ENCODE data around the gene STX8.

DNA sequence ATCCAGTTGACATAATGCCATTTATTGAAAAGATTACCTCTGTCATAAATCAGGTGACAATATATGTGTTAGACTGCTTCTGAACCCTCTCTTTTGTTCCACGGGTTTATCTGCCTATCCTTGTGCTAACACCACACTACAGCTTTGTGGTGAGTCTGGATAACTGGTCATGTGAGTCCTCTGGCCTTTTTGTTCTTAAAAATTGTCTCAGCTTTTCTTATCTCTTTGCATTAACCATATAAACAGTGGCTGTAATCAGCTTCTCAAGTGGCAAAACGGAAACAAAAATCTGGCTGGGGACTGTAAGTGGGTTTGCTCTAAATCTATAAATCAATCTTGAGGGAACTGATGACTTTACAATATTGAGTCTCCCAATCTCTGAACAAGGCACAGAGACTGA, 44.6 kb downstream of the STX8 start:
- TF ChIP-seq, protein P1, sequence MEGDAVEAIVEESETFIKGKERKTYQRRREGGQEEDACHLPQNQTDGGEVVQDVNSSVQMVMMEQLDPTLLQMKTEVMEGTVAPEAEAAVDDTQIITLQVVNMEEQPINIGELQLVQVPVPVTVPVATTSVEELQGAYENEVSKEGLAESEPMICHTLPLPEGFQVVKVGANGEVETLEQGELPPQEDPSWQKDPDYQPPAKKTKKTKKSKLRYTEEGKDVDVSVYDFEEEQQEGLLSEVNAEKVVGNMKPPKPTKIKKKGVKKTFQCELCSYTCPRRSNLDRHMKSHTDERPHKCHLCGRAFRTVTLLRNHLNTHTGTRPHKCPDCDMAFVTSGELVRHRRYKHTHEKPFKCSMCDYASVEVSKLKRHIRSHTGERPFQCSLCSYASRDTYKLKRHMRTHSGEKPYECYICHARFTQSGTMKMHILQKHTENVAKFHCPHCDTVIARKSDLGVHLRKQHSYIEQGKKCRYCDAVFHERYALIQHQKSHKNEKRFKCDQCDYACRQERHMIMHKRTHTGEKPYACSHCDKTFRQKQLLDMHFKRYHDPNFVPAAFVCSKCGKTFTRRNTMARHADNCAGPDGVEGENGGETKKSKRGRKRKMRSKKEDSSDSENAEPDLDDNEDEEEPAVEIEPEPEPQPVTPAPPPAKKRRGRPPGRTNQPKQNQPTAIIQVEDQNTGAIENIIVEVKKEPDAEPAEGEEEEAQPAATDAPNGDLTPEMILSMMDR (IDR thresholded peaks at IDR 0.05; ENCODE audit: insufficient read depth, low read depth, low read length) = no peak
- TF ChIP-seq EZH2 (IDR thresholded peaks at IDR 0.05; ENCODE audit: insufficient read depth, low read length) = no peak

Measured in astrocyte (in vitro differentiated cells and primary cell).